Measurements from ENCODE around the gene PLXNB2.

DNA sequence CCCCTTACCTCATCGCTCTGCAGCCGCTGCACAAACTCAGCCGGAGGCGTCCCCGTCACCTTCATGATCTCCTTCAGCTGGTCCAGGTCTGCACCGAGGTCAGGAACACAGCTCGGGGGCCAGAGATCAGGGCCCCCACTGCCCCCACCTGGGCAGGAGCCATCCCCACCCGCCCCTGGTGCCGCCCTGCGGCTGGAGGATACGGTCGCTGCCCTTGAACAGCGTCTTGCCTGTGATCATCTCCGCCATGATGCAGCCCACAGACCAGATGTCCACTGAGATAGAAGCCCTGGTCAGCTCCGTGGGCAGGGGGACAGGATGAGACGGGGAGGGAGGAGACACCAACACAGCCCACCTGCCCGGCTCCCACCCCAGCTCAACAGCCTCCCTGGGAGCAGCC, 51.8 kb downstream of the PLXNB2 start:
- no peak for TF ChIP-seq POLR2AphosphoS5 (IDR thresholded peaks at IDR 0.05)
- TF ChIP-seq, protein P1, sequence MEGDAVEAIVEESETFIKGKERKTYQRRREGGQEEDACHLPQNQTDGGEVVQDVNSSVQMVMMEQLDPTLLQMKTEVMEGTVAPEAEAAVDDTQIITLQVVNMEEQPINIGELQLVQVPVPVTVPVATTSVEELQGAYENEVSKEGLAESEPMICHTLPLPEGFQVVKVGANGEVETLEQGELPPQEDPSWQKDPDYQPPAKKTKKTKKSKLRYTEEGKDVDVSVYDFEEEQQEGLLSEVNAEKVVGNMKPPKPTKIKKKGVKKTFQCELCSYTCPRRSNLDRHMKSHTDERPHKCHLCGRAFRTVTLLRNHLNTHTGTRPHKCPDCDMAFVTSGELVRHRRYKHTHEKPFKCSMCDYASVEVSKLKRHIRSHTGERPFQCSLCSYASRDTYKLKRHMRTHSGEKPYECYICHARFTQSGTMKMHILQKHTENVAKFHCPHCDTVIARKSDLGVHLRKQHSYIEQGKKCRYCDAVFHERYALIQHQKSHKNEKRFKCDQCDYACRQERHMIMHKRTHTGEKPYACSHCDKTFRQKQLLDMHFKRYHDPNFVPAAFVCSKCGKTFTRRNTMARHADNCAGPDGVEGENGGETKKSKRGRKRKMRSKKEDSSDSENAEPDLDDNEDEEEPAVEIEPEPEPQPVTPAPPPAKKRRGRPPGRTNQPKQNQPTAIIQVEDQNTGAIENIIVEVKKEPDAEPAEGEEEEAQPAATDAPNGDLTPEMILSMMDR (IDR thresholded peaks at IDR 0.05) = no peak
- TF ChIP-seq POLR2A (IDR thresholded peaks at IDR 0.05; ENCODE audit: low read depth) = no peak
- TF ChIP-seq EP300 (IDR thresholded peaks at IDR 0.05) = no peak
